G401.6 (cell line): ENCODE results near the gene MAP7.
"Not testable (repeated sequence)": the region's sequence is repeated elsewhere in the genome, so short reads cannot be mapped to it uniquely, and the experiment has no call there.

Experiments used
- FAIRE-seq: peaks from 2 replicates; lab custom pipeline; 2012; peaks lifted over from hg19 to GRCh38; lab: Jason Lieb, UNC

Gene MAP7

GRCh38 chr6:136333824-136334464 lies 216.3 kb downstream of the MAP7 start:
- no peak for FAIRE-seq

DNA sequence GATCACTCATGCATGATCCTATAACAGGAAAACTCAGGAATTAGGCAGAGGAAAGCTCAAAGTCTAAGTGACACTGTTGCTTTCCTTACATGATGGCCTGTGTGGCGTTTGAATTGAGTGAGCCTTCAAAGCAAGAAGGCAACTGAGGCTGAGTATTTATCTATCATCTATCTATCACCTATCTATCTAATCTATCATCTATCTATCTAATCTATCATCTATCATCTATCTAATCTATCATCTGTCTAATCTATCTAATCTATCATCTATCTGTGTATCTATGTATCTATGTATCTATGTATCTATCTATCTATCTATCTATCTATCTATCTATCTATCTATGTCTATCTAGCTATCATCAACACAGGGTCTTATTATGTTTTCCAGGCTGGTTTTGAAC lies 218.8 kb downstream of the MAP7 start:
- no peak for FAIRE-seq

GRCh38 chr6:136330634-136331033 lies 219.6 kb downstream of the MAP7 start:
- FAIRE-seq: no peak

- no peak for FAIRE-seq
These were observed 224.1 kb downstream of the MAP7 start for GRCh38 chr6:136326038-136326553.

DNA sequence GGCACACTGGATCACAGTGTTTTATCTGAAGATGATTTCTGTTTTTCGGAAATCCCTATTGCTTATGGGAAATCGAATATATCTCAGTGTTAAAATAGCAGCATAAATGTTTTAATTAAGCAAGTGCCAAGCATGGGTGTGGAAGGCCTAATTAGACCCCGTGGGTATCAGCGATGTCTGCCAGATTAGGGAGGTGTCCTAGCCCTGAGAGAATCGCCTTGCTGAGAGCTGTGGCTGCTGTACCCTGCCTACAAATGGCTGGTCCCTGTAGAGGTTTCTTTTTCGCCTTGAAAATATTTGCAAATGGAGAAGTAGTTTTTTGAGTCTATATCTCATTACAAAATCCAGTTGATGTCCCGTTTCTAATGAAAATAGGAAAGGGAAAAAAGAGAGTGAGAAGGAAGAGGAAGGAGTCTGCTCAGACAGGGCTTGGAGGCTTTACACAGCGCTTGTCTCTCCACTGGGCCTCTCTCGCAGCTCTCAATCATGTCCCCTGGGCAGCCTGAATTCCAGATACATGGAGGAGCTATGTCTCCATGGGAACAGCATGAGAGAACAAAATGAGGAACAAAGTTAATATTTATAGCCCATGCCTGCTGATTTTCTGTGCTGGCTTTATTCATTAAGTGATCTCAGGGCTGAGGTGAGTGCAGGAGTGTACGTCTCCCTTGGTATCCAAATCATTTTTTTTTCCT lies 225.4 kb downstream of the MAP7 start:
- FAIRE-seq: no peak

DNA sequence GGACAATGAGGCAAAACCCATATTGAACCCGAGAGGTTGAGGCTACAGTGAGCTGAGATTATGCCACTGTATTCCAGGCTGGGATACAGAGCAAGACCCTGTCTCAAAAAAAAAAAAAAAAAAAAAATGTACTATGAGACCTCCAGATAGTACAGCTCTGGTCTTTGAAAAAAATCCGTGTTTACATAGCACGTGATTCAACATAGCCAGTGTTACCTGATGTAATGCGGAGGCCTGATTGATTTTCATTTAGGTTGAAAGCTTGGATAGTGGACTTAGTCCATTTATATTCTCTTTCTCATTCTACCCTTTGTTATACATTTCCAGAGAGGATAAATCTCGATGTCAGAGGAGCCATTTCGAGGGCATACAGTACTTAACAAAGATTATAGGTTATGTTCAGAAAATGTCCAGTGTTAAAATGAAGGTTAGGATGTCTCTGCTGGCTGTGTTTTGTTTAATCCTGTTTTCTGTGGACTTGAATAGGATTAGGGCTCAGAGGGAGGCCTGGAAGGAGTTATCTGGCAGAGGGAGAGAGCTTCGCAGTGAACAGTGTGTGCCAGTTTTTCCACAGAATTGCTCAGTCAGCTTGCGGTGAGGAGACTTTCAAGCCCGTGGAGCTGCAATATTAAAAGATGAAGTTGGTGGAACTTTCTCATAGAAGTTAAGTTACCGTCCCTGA lies 226.7 kb downstream of the MAP7 start:
- FAIRE-seq: no peak

DNA sequence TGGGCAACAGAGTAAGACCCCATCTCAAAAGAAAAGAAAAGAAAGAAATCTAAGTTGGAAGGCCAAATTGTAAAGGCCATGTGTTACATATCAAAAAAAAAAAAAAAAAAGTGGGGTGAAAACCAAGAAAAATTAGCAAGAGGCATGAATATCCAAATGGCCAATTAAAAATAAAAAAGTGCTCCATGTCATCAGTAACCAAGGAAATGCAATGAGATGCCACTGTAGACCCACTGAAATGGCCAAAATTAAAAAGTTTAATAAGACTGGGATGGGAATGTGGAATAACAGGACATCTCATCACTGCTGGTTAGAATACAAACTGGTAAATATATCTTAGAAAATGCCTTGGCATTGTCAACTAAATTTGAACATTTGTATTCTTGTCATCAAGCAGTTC lies 230.5 kb downstream of the MAP7 start:
- no peak for FAIRE-seq

GRCh38 chr6:136318676-136319075 lies 231.5 kb downstream of the MAP7 start:
- FAIRE-seq: no peak

DNA sequence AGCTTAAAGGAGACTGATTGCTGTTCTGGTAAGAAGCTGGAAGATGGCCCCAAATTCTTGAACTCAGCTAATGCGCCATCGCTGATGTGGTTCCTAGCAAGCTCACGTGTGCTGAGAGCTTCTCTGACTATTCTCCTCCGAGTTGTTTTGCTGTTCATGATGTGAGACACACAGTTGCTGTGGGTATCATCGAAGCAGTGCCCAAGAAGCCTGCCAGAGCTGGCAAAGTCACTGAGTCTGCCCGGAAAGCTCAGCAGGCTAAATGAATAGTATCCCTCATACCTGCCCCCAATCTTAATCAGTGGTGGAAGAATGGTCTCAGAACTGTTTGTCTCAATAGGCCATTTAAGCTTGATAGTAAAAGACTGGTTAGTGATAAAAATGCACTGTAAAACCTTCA lies 232.3 kb downstream of the MAP7 start:
- no peak for FAIRE-seq

DNA sequence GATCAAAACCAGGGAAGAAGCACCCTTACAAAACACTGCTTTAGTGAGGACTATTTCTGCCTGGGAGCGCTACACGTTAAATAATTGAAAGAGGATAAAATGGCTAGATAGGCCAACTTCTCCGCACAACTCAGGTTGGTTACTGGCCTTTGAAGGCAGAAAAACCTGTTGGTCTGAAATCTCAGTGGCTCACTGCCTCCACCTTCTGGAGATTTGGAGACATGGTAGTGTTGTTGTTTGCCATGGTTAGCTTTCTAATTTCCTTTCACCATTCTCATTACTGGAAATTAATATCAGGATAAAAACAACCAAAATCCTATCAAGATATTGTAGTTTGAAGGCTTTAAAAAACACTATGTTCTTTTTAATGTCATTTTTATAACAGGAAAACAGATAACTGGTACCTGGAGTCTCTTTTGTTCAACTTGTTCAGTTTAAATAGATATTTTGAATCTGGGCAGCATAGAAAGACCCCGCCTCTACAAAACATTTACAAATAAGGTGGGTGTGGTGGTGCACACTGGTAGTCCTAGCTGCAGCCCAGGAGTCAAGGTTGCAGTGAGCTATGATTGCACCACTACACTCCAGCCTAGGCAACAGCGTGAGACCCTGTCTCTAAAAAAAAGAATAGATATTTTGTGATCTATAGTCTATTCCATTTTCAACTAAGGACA lies 233.1 kb downstream of the MAP7 start:
- FAIRE-seq: peak; percentile 91

DNA sequence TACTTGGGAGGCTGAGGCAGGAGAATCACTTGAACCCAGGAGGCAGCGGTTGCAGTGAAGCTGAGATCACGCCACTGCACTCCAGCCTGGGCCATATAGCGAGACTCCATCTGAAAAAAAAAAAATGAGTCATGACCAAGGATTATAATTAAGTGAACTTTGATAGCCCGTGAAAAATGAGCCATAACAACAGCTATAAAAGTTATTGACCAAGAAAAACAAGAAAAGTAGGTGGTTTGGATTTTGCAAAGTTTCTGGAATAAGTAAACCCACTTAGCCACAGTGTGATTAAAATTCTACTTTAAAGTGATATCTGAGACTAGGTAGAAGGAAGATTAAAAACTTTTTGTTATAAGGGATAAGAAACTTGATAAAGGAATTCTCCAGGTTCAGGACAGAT lies 234.6 kb downstream of the MAP7 start:
- no peak for FAIRE-seq

GRCh38 chr6:136312975-136313374 lies 237.2 kb downstream of the MAP7 start:
- FAIRE-seq: no peak

DNA sequence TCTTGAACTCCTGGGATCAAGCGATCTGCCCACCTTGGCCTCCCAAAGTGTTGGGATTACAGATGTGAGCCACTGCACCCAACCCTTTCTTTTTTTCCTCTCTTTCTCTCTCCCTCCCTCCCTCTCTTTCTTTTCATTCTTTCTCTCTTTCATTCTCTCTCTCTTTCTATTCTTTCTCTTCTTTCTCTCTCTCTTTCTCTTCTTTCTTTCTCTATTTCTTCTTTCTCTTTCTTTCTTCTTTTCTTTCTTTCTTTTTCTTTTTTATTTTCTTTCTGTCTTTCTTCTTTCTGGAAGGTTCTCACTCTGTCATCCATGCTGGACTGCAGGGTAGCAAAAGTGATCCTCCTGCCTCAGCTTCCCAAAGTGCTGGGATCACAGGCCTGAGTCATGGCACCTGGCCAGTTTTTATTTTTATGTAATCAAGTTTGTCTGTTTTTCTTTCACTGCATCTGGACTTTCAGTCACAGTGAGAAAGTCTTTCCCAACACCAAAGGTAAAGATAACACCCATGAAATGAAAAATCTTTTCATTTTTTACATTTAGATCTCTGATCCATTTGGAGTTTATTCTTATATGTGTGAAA lies 240.4 kb downstream of the MAP7 start:
- FAIRE-seq: no peak

DNA sequence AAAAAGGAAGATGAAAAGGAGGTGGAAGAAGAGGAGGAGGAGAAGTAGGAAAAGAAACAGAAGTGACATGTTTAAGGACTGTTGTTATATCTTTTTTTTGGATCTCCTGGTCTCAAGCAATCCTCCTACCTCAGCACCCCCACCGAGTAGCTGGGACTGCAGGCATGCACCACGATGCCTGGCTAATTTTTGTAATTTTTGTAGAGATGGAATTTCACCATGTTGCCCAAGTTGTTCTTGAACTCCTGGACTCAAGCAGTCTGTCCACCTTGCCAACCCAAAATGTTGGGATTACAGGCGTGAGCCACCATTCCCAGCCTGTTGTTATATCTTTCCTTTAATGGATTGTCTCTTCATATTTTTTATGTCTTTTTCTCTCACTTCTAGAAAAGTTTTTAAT lies 241.1 kb downstream of the MAP7 start:
- no peak for FAIRE-seq

DNA sequence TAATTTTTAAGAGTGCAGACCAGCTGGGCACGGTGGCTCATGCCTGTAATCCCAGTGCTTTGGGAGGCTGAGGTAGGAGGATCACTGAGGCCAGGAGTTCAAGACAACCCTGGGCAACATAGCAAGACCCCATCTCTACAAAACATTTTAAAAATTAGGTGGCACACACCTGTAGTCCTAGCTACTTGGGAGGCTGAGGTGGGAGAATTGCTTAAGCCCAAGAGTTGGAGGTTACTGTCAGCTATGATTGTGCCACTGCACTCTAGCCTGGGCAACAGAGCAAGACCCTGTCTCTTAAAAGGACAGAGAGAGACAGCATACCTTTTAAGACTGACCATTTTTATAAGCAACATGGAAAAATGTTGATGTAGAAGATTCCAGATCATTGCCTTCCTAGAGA lies 241.8 kb downstream of the MAP7 start:
- not testable (repeated sequence) for FAIRE-seq

- no peak for FAIRE-seq
These were observed 242.9 kb downstream of the MAP7 start for GRCh38 chr6:136307351-136307750.

DNA sequence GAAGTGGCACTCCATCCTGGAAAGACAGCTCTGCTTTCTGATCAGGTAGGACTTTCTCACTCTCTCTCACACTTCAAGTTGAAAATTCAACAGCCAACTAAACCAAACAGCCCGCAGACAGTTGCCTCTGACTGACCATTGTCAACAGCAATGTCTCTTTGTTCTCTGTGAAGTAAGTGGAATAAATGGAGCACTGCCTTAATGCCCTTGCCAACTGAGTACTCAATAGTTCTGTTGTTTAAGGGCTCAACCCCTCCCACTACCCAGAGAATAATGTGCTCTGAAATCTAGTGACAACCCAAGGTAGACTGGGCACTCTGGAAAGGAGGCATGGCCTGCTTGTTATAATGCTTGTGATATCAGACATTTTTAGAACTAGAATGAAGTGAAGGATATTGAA lies 243.8 kb downstream of the MAP7 start:
- FAIRE-seq: no peak

- no peak for FAIRE-seq
These were observed 245.8 kb downstream of the MAP7 start for GRCh38 chr6:136304410-136304809.

- FAIRE-seq: no peak
These were observed 246.7 kb downstream of the MAP7 start for GRCh38 chr6:136303516-136303915.

DNA sequence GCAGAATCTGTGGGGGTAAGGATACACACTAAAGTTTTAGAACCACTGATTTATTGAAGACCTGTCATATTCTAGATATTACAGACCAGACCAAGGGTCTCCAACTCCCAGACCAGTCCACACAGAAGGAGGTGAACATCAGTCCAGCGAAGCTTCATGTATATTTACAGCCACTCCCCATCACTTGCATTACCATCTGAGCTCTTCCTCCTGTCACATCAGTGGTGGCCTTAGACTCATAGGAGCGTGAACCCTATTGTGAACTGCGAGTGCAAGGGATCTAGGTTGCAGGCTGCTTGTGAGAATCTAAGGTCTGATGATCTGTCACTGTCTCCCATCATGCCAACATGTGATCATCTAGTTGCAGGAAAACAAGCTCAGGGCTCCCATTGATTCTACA lies 255.6 kb downstream of the MAP7 start:
- no peak for FAIRE-seq
